Measurements from ENCODE around the gene SBF2. TPM values are rescaled to one million over a fixed set of nuclear protein-coding genes. Genes with fewer than 3 reads are reported as not detected.

SBF2 gene
- total and polyA plus RNA-seq, 2 donors (not counting 1 experiment from before 2014, with no cell fraction given), result 5.6 to 17.7 TPM

DNA sequence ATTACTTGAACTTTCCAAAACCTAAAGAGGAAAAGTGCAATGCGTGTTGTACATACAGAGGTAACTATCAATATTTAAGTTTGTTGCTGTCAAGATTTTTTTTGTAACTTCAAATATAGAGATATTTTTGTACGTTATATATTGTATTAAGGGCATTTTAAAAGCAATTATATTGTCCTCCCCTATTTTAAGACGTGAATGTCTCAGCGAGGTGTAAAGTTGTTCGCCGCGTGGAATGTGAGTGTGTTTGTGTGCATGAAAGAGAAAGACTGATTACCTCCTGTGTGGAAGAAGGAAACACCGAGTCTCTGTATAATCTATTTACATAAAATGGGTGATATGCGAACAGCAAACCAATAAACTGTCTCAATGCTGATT, 13.0 kb upstream of the SBF2 start:
- no CpG with 5 or more reads among the region's 9 CpGs for WGBS (ENCODE audit: insufficient coverage)
- ChIA-PET POLR2A (interaction anchor here (0.6 to 1.5 kb wide), 2 partner anchors 548 to 943 kb away, joined by 7 to 8 read pairs; no protein-coding TSS in a partner anchor), CTCF (interaction anchor here (0.7 to 10.2 kb wide), 25 partner anchors 8 to 734 kb away, joined by 3 to 187 read pairs (median 5); partner anchors contain the start of gene WEE1)
- no peaks in the 10 kb centered on the region for H3K79me2 ChIP-seq (ENCODE audit: control insufficient read depth, insufficient read depth, low read length)
- peak overlapping the region; percentile 82 for H3K9ac ChIP-seq (ENCODE audit: low read length)
- H3K9me3 ChIP-seq (ENCODE audit: control extremely low read depth in 1 of 3, control insufficient read depth in 2 of 3, insufficient read depth in 1 of 3, low read length in 2 of 3), result peaks cover 0 to 16% (median 4%) of the 10 kb centered on the region in 3 donors
- H3K27ac ChIP-seq (ENCODE audit: low read length in 2 of 2), result no peak overlapping the region
- Mint-ChIP-seq H3K27me3 (peaks cover 17% of the 10 kb centered on the region), H3K4me1 (peaks cover 53% of the 10 kb centered on the region), H3K9me3 (ENCODE audit: insufficient read depth) (no peaks in the 10 kb centered on the region), H3K27ac (no peak overlapping the region), H3K4me3 (peak overlapping the region; percentile 98)
- H3K4me2 ChIP-seq (replicated peaks; ENCODE audit: low read depth, low read length, poor library complexity, severe bottlenecking), result peak overlapping the region; percentile 98
- H3K4me1 ChIP-seq (ENCODE audit: control insufficient read depth in 2 of 2, insufficient read depth in 2 of 2, low read length in 2 of 2), result peaks cover 42 to 58% of the 10 kb centered on the region in 2 donors
- H2AFZ ChIP-seq (ENCODE audit: insufficient read depth, low read depth, low read length, poor library complexity, severe bottlenecking), result peak overlapping the region; percentile 65
- no peaks in the 10 kb centered on the region for H3K36me3 ChIP-seq (replicated peaks in 1 of 2; ENCODE audit: control extremely low read depth in 1 of 2, control insufficient read depth in 1 of 2, extremely low read depth in 1 of 2, insufficient read depth in 2 of 2, low read length in 1 of 2)
- peak overlapping the region; percentile 57 to 92 (median 72) for H3K4me3 ChIP-seq (ENCODE audit: control extremely low read depth in 1 of 5, extremely low read depth in 1 of 5, insufficient read depth in 1 of 5, low read depth in 2 of 5, low read length in 4 of 5)
- DNase-seq (peak; percentile 67), ATAC-seq (ENCODE audit: low read depth) (no peak)
- H3K27me3 ChIP-seq (replicated peaks in 1 of 4; ENCODE audit: control extremely low read depth in 1 of 4, control insufficient read depth in 3 of 4, insufficient read depth in 4 of 4, low read length in 3 of 4), result peaks cover 0 to 34% (median 15%) of the 10 kb centered on the region in 4 experiments
- intact Hi-C loops (cut with micrococcal nuclease), result loop anchor here (1.0 to 10.0 kb wide), 9 partner anchors 9 to 992 kb away; partner anchors contain the start of genes AMPD3, RNF141, TMEM41B and WEE1
- TF ChIP-seq EZH2 (IDR thresholded peaks at IDR 0.05; ENCODE audit: borderline replicate concordance, insufficient read depth, low read depth, low read length, poor library complexity, severe bottlenecking), result peak; percentile 18
- no peak for TF ChIP-seq CTCF (IDR thresholded peaks at IDR 0.05)
- H4K20me1 ChIP-seq (ENCODE audit: control insufficient read depth, insufficient read depth, low read length, poor library complexity, severe bottlenecking), result no peaks in the 10 kb centered on the region

All from B cell (primary cell).